RWPE2 (cell line): ENCODE results near the gene P3H2.
A peak's percentile ranks its signal among the peaks of the same experiment; 100 is the strongest.

Experiments used
- ATAC-seq: fragments of 200-7000 bp; cut with Tn5 transposase; 3 replicates; pipeline ENCODE4 v1.9.1; 2021; ENCODE audit warnings: low read depth
- DNase-seq: peaks from one replicate; pipeline ENCODE4 v3.0.0-alpha.2; 2020; ENCODE audit warnings: low spot score
- H3K27ac ChIP-seq: fragments of 450-650 bp; 2 replicates; pipeline ENCODE4 v1.5.1; 2017; ENCODE audit warnings: mild to moderate bottlenecking; ENCODE audit not compliant: poor library complexity, severe bottlenecking
- H3K27me3 ChIP-seq: fragments of 250-450 bp; sonication (Bioruptor Pico); 2 replicates; pipeline ENCODE4 v1.5.1; 2021; ENCODE audit warnings: mild to moderate bottlenecking, moderate library complexity; ENCODE audit not compliant: insufficient read depth, poor library complexity, severe bottlenecking
- H3K36me3 ChIP-seq: fragments of 250-450 bp; sonication (Bioruptor Pico); 2 replicates; pipeline ENCODE4 v1.5.1; 2020; ENCODE audit warnings: low read depth, mild to moderate bottlenecking, moderate library complexity
- H3K4me1 ChIP-seq: fragments of 250-450 bp; sonication (Bioruptor Pico); 2 replicates; pipeline ENCODE4 v1.5.1; 2021; ENCODE audit warnings: mild to moderate bottlenecking, moderate library complexity; ENCODE audit not compliant: insufficient read depth, poor library complexity, severe bottlenecking
- H3K4me3 ChIP-seq: fragments of 250-450 bp; sonication (Bioruptor Pico); 2 replicates; pipeline ENCODE4 v1.5.1; 2021; ENCODE audit warnings: mild to moderate bottlenecking, moderate library complexity; ENCODE audit not compliant: severe bottlenecking
- H3K9me3 ChIP-seq: fragments of 250-450 bp; sonication (Bioruptor Pico); 2 replicates; pipeline ENCODE4 v1.5.1; 2021; ENCODE audit warnings: mild to moderate bottlenecking, moderate library complexity; ENCODE audit not compliant: severe bottlenecking
- CTCF ChIP-seq: fragments of 450-650 bp; IDR thresholded peaks from one replicate; pipeline ENCODE4 v1.5.1; 2017; ENCODE audit warnings: mild to moderate bottlenecking, moderate library complexity; ENCODE audit not compliant: poor library complexity, severe bottlenecking

The P3H2 gene

GRCh38 chr3:190003068-190003467 is 117.6 kb downstream of the P3H2 start:
- H3K27ac ChIP-seq = peak overlapping the region; percentile 51
- H3K9me3 ChIP-seq = no peaks in the 10 kb centered on the region
- no peaks in the 10 kb centered on the region for H3K27me3 ChIP-seq
- peaks cover 29% of the 10 kb centered on the region for H3K4me1 ChIP-seq
- H3K4me3 ChIP-seq = no peak overlapping the region
- TF ChIP-seq CTCF = no peak
- no peak for DNase-seq
- no peak for ATAC-seq
- no peaks in the 10 kb centered on the region for H3K36me3 ChIP-seq

GRCh38 chr3:190001426-190001825 is 119.3 kb downstream of the P3H2 start:
- ATAC-seq = no peak
- H3K9me3 ChIP-seq = no peaks in the 10 kb centered on the region
- H3K4me1 ChIP-seq = peaks cover 29% of the 10 kb centered on the region
- no peak for TF ChIP-seq CTCF
- H3K36me3 ChIP-seq = no peaks in the 10 kb centered on the region
- no peak overlapping the region for H3K27ac ChIP-seq
- H3K27me3 ChIP-seq = no peaks in the 10 kb centered on the region
- H3K4me3 ChIP-seq = no peak overlapping the region
- DNase-seq = no peak

- Histone ChIP-seq H3K27me3 (no peaks in the 10 kb centered on the region), H3K9me3 (no peaks in the 10 kb centered on the region), H3K36me3 (no peaks in the 10 kb centered on the region), H3K4me3 (no peak overlapping the region), H3K4me1 (peaks cover 29% of the 10 kb centered on the region), H3K27ac (no peak overlapping the region)
- no peak for ATAC-seq
- DNase-seq = no peak
- TF ChIP-seq CTCF = no peak
Observed at GRCh38 chr3:190000861-190001196, 119.9 kb downstream of the P3H2 start.

GRCh38 chr3:190000187-190000860 is 120.4 kb downstream of the P3H2 start:
- Histone ChIP-seq H3K4me3 (no peak overlapping the region), H3K27ac (no peak overlapping the region), H3K4me1 (peaks cover 28% of the 10 kb centered on the region), H3K9me3 (no peaks in the 10 kb centered on the region), H3K36me3 (no peaks in the 10 kb centered on the region), H3K27me3 (no peaks in the 10 kb centered on the region)
- ATAC-seq (no peak), DNase-seq (no peak)
- no peak for TF ChIP-seq CTCF

- no peak overlapping the region for H3K4me3 ChIP-seq
- no peak for TF ChIP-seq CTCF
- no peak for DNase-seq
- ATAC-seq = no peak
- H3K36me3 ChIP-seq = no peaks in the 10 kb centered on the region
- H3K9me3 ChIP-seq = no peaks in the 10 kb centered on the region
- H3K27me3 ChIP-seq = no peaks in the 10 kb centered on the region
- no peak overlapping the region for H3K27ac ChIP-seq
- peaks cover 22% of the 10 kb centered on the region for H3K4me1 ChIP-seq
Observed at GRCh38 chr3:189999718-190000117, 121.0 kb downstream of the P3H2 start.
